ENCODE measurements around the gene RFK.
"Not testable (repeated sequence)": the region's sequence is repeated elsewhere in the genome, so short reads cannot be mapped to it uniquely, and the experiment has no call there.

The RFK gene

DNA sequence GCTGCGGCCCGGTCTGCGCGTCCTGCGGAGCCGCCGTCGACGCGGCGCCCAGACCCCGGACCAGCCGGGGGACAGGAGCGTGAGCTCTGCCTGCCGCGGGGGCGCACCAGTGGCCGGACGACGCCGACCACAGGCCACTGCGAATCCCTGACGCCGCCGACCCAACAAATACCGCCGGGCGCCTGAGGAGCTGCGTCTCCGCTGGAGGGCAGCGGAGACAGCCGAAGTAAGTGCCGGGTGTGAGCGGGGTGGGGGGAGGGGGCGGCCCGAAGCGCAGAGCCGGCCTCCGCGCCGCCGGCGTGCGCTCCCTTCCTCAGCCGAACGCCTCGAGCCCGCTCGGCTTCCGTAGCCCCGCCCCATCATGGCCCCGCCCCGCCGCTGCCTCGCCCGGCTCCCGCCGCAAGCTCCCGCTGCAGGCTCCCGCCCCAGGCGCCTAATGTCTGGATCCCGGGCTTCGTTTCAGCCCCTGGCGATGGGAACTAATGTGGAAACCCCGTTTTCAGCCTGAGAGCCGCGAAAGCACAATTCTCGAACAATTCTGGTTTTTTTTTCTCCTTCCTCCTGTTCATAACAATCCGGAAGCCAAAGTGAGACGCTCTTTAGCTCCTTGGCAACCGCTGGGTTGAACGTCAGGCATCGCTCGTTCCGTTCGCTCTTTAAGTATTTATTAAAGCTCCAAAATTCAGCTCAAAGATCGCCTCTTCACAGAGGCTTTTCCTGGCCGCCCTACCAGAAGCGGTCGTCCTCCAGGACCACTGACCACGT lies at the start of gene RFK:
Gene RFK, minus strand, starts transcription at position 232 of the 765 bp plus-strand sequence. CDS start 255 bp downstream, outside the sequence.
- Histone ChIP-seq H3K9ac (ENCODE audit: low read length) (peak within 1 kb of the TSS; percentile 93), H3K27ac (ENCODE audit: low read depth, low read length) (peak within 1 kb of the TSS; percentile 93), H3K36me3 (ENCODE audit: control insufficient read depth, insufficient read depth, low read length) (no peaks in the 10 kb centered on the region), H3K27me3 (ENCODE audit: control insufficient read depth, insufficient read depth, low read length) (no peaks in the 10 kb centered on the region), H3K4me1 (ENCODE audit: control insufficient read depth, insufficient read depth, low read length) (peaks cover 4% of the 10 kb centered on the region), H3K4me3 (ENCODE audit: low read length) (peak within 1 kb of the TSS; percentile 94)

DNA sequence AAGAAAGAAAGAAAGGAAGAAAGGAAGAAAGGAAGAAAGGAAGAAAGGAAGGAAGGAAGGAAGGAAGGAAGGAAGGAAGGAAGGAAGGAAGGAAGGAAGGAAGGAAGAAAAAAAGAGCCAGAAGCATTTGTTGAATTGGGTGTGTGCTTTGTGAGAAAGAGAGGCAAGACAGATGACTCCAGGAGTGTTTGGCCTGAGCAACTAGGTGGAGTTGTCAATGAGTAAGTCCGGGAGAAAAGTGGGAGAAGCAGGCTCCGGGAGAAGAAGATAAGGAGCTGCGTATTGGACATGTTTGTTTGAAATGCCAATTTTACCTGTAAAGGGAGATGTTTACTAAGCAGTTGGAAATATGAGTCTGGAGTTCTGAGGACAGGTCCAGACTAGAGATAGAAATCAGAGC lies 49.7 kb upstream of the RFK start:
- H3K4me3 ChIP-seq (ENCODE audit: low read length) = no peak overlapping the region
- no peak overlapping the region for H3K9ac ChIP-seq (ENCODE audit: low read length)
- H3K27me3 ChIP-seq (ENCODE audit: control insufficient read depth, insufficient read depth, low read length) = no peaks in the 10 kb centered on the region
- H3K27ac ChIP-seq (ENCODE audit: low read depth, low read length) = no peak overlapping the region
- no peaks in the 10 kb centered on the region for H3K4me1 ChIP-seq (ENCODE audit: control insufficient read depth, insufficient read depth, low read length)
- no peaks in the 10 kb centered on the region for H3K36me3 ChIP-seq (ENCODE audit: control insufficient read depth, insufficient read depth, low read length)

DNA sequence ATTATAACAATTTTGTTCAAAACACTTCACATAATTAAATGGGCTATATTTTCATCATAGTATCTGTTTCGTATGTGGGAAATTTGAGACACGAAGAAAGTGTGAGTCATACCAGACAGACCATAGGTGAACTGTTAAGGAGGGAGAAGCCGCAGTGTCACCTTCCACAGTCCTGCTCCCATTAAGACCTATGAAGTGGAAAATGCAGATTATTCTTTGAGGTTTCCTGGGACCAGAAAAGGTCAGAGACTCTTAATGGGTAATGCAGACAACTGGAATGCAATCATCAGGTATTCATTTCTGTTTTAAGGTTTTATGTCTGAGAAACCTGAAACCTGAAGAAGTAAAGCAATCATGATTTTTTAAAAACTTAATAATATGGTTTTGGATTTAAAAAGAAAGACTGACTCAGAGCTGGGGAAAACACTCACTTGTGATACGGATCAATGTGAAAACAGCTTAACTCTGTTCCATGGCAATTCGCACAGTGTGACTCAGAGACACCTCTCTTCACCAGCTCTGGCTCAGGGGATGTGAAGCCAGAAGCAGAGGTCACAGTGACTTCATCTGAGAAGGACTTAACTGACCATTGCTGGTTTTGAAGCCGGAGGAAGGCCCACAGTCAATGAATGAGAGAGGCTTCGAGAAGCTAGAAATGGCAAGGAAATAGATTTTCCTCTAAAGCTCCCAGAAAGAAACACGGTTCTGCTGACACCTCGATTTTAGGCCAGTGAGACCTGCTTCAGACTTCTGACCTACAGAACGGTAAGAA lies 47.5 kb upstream of the RFK start:
- no peak overlapping the region for H3K9ac ChIP-seq (ENCODE audit: low read length)
- no peak overlapping the region for H3K27ac ChIP-seq (ENCODE audit: low read depth, low read length)
- no peak overlapping the region for H3K4me3 ChIP-seq (ENCODE audit: low read length)
- no peaks in the 10 kb centered on the region for H3K27me3 ChIP-seq (ENCODE audit: control insufficient read depth, insufficient read depth, low read length)
- no peaks in the 10 kb centered on the region for H3K36me3 ChIP-seq (ENCODE audit: control insufficient read depth, insufficient read depth, low read length)
- H3K4me1 ChIP-seq (ENCODE audit: control insufficient read depth, insufficient read depth, low read length) = no peaks in the 10 kb centered on the region

DNA sequence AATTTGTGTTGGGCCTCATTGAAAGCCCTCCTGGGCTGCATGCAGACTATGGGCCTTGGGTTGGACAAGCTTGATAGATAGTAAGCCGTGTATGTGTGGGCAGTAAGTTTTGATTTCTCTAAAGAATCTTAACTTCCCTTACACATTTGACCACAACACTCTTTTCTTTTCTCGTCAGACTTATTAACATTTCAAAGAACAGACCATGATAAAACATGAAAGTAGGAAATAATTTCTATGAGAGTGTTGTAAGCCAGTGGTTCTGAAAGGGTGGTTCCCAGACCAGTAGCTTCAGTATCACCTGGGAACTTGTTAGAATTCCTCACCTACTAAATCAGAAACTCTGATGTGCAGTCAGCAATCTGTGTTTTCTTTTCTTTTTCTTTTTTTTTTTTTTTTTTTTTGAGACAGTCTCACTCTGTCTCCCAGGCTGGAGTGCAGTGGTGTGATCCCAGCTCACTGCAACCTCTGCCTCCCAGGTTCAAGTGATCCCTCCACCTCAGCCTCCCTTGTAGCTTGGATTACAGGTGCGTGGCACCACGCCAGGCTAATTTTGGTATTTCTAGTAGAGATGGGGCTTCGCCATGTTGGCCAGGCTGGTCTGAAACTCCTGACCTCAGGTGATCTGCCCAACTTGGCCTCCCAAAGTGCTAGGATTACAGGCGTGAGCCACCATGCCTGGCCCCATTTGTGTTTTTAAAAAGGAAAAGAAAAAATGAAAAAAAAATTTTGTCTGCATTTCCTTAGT lies 44.8 kb upstream of the RFK start:
- no peaks in the 10 kb centered on the region for H3K27me3 ChIP-seq (ENCODE audit: control insufficient read depth, insufficient read depth, low read length)
- H3K27ac ChIP-seq (ENCODE audit: low read depth, low read length) = no peak overlapping the region
- no peak overlapping the region for H3K4me3 ChIP-seq (ENCODE audit: low read length)
- no peak overlapping the region for H3K9ac ChIP-seq (ENCODE audit: low read length)
- H3K4me1 ChIP-seq (ENCODE audit: control insufficient read depth, insufficient read depth, low read length) = no peaks in the 10 kb centered on the region
- H3K36me3 ChIP-seq (ENCODE audit: control insufficient read depth, insufficient read depth, low read length) = no peaks in the 10 kb centered on the region

DNA sequence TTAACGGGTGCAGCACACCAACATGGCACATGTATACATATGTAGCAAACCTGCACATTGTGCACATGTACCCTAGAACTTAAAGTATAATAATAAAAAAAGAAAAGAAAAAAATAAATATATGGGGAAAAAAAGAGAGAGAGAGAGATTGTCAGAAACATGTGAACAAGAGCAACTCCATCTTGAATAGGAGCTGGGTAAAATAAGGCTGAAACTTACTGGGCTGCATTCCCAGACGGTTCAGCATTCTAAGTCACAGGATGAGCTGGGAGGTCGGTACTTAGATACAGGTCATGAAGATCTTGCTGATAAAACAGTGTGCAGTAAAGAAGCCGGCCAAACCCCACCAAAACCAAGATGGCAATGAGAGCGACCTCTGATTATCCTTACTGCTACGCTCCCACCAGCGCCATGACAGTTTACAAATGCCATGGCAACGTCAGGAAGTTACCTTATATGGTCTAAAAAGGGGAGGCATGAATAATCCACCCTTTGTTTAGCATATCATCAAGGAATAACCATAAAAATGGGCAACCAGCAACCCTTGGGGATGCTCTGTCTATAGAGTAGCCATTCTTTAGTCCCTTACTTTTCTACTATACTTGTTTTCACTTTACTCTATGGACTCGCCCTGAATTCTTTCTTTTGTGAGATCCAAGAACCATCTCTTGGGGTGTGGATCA lies 42.9 kb upstream of the RFK start:
- not testable (repeated sequence) for H3K27ac ChIP-seq (ENCODE audit: low read depth, low read length); H3K27me3 ChIP-seq (ENCODE audit: control insufficient read depth, insufficient read depth, low read length); H3K36me3 ChIP-seq (ENCODE audit: control insufficient read depth, insufficient read depth, low read length); H3K9ac ChIP-seq (ENCODE audit: low read length); H3K4me3 ChIP-seq (ENCODE audit: low read length); H3K4me1 ChIP-seq (ENCODE audit: control insufficient read depth, insufficient read depth, low read length)

DNA sequence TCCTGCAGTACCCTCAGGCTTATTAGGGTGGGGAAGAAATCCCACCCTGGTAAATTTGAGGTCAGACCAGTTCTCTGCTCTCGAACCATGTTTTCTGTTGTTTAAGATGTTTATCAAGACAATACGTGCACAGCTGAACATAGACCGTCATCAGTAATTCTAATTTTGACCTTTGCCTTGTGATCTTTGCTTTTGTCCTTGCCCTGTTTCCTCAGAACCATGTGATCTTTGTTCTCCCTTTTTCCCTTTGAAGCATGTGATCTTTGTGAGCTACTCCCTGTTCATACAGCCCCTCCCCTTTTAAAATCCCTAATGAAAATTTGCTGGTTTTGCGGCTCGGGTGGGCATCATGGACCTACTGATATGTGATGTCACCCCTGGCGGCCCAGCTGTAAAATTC lies 40.7 kb upstream of the RFK start:
- H3K4me1 ChIP-seq (ENCODE audit: control insufficient read depth, insufficient read depth, low read length); H3K9ac ChIP-seq (ENCODE audit: low read length); H3K27me3 ChIP-seq (ENCODE audit: control insufficient read depth, insufficient read depth, low read length); H3K4me3 ChIP-seq (ENCODE audit: low read length); H3K36me3 ChIP-seq (ENCODE audit: control insufficient read depth, insufficient read depth, low read length); H3K27ac ChIP-seq (ENCODE audit: low read depth, low read length): not testable (repeated sequence)

DNA sequence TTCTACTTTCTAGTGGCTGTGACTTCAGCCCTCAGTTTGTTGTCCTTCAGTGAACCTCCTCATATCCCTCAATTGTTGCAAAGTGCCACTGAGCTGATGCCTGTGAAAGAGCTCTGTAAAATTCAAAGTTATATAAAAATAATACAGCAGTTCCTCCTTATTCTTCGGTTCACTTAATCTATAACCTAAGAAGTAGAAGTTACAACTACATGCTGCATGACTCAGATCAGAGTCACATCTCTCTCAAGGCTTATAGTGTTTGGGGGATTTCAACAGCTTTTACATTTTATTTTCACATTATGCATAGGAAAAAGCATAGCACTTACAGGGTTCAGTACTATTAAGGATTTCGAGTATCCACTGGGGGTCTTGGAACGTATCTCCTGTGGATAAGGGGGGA lies 39.6 kb upstream of the RFK start:
- Histone ChIP-seq H3K4me3 (ENCODE audit: low read length) (no peak overlapping the region), H3K27me3 (ENCODE audit: control insufficient read depth, insufficient read depth, low read length) (no peaks in the 10 kb centered on the region), H3K27ac (ENCODE audit: low read depth, low read length) (no peak overlapping the region), H3K9ac (ENCODE audit: low read length) (no peak overlapping the region), H3K4me1 (ENCODE audit: control insufficient read depth, insufficient read depth, low read length) (no peaks in the 10 kb centered on the region), H3K36me3 (ENCODE audit: control insufficient read depth, insufficient read depth, low read length) (no peaks in the 10 kb centered on the region)

DNA sequence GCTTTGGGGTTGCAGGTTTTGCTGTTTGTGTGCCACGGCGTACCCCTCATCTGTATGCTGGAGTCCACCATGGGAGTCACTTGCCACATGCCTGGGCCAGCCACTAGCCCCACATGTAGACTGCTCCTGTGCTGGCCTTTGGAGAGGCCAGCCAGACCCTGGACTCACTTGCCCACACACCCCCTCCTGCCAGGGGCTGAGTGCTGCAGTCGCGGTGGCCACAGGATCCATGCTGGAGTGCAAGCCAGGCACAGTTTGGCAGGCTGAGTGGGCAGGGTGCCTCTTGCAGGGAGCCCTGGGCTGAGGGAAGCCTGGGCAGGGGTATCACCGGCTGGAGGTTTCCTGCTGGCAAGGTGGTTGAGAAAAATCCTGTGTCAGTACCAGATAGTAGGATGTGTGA lies 39.2 kb upstream of the RFK start:
- no peak overlapping the region for H3K27ac ChIP-seq (ENCODE audit: low read depth, low read length)
- no peaks in the 10 kb centered on the region for H3K36me3 ChIP-seq (ENCODE audit: control insufficient read depth, insufficient read depth, low read length)
- H3K4me3 ChIP-seq (ENCODE audit: low read length) = no peak overlapping the region
- no peak overlapping the region for H3K9ac ChIP-seq (ENCODE audit: low read length)
- H3K27me3 ChIP-seq (ENCODE audit: control insufficient read depth, insufficient read depth, low read length) = no peaks in the 10 kb centered on the region
- H3K4me1 ChIP-seq (ENCODE audit: control insufficient read depth, insufficient read depth, low read length) = no peaks in the 10 kb centered on the region

DNA sequence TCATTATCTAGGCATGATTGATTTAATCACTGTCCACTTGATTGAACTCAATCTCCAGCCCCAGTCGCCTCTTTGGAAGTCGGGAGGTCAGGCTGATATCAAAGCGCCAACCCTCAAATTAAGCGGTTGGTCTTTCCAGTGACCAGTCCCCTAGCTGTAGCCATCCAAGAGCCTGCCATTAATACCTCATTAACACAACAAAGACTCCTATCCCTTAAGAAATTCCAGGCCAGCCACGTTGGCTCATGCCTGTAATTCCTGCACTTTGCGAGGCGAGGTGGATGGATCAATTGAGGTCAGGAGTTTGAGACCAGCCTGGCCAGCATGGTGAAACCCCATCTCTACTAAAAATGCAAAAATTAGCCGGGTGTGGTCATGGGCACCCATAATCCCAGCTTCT lies 37.4 kb upstream of the RFK start:
- no peaks in the 10 kb centered on the region for H3K36me3 ChIP-seq (ENCODE audit: control insufficient read depth, insufficient read depth, low read length)
- no peak overlapping the region for H3K4me3 ChIP-seq (ENCODE audit: low read length)
- H3K27me3 ChIP-seq (ENCODE audit: control insufficient read depth, insufficient read depth, low read length) = no peaks in the 10 kb centered on the region
- no peak overlapping the region for H3K9ac ChIP-seq (ENCODE audit: low read length)
- no peak overlapping the region for H3K27ac ChIP-seq (ENCODE audit: low read depth, low read length)
- no peaks in the 10 kb centered on the region for H3K4me1 ChIP-seq (ENCODE audit: control insufficient read depth, insufficient read depth, low read length)

DNA sequence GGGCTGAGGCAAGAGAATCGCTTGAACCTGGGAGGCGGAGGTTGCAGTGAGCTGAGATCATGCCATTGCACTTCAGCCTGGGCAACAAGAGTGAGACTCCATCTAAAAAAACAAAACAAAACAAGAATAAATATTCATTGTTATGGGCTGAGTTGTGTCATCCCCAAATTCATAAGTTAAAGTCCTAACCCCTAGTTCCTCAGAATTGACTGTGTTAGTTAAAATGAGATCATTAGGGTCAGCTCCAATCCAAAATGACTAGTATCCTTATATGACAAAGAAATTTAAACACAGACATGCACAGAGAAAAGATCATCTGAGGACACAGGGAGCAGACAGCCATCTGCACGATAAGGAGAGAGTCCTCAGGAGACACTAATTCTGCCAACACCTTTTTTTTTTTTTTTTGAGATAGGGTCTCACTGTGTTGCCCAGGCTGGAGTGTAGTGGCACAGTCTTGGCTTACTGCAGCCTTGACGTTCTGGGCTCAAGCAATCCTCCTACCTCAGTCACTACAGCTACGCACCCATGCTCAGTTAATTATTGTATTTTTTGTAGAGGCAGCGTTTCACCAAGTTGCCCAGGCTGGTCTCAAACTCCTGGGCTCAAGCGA lies 32.7 kb upstream of the RFK start:
- H3K4me3 ChIP-seq (ENCODE audit: low read length) = no peak overlapping the region
- no peak overlapping the region for H3K9ac ChIP-seq (ENCODE audit: low read length)
- no peak overlapping the region for H3K27ac ChIP-seq (ENCODE audit: low read depth, low read length)
- no peaks in the 10 kb centered on the region for H3K27me3 ChIP-seq (ENCODE audit: control insufficient read depth, insufficient read depth, low read length)
- H3K36me3 ChIP-seq (ENCODE audit: control insufficient read depth, insufficient read depth, low read length) = no peaks in the 10 kb centered on the region
- H3K4me1 ChIP-seq (ENCODE audit: control insufficient read depth, insufficient read depth, low read length) = no peaks in the 10 kb centered on the region

DNA sequence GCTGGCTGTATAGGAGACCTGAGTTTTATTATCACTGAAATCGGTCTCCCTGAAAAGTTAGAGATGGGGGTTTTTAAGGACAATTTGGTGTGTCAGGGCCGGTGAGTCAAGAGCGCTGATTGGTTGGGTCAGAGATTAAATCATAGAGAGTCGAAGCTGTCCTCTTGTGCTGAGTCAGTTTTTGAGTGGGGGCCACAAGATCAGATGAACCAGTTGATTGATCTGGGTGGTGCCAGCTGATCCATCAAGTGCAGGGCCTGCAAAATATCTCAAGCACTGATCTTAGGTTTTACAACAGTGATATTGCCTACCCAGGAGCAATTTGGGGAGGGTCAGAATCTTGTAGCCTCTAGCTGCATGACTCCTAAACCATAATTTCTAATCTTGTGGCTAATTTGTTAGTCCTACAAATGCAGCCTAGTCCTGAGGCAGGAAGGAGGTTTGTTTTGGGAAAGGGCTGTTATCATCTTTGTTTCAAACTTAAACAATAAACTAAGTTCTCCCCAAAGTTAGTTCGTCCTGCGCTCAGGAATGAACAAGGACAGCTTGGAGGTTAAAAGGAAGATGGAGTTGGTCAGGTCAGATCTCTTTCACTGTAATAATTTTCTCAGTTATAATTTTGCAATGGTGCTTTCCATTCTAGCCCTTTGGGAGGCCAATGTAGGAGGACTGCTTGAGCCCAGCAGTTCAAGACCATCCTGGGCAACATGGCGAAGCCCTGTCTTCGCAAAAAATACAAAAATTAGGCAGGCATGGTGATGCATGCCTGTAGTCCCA lies 31.6 kb upstream of the RFK start:
- H3K27ac ChIP-seq (ENCODE audit: low read depth, low read length) = no peak overlapping the region
- H3K4me3 ChIP-seq (ENCODE audit: low read length) = no peak overlapping the region
- H3K36me3 ChIP-seq (ENCODE audit: control insufficient read depth, insufficient read depth, low read length) = no peaks in the 10 kb centered on the region

More for the DNA sequence above, 31.6 kb upstream of the RFK start:
- Histone ChIP-seq H3K4me1 (ENCODE audit: control insufficient read depth, insufficient read depth, low read length) (no peaks in the 10 kb centered on the region), H3K27me3 (ENCODE audit: control insufficient read depth, insufficient read depth, low read length) (no peaks in the 10 kb centered on the region), H3K9ac (ENCODE audit: low read length) (no peak overlapping the region)
